Hepatocyte (in vitro differentiated cells): ENCODE data around the gene UHRF1. TPM values are rescaled to one million over a fixed set of nuclear protein-coding genes. Genes with fewer than 3 reads are reported as not detected.

ENCODE experiments used
- DNase-seq: peaks from one replicate; pipeline ENCODE4 v3.0.0-alpha.2; 2016; ENCODE audit warnings: low spot score
- H2AFZ ChIP-seq: fragments of 200-600 bp; sonication (generic); 2 replicates; pipeline ENCODE4 v1.6.0; 2016; ENCODE audit warnings: antibody characterized with exemption, mild to moderate bottlenecking
- H3K27ac ChIP-seq: fragments of 200-600 bp; sonication (generic); 2 replicates; pipeline ENCODE4 v1.5.1; 2016; ENCODE audit warnings: mild to moderate bottlenecking
- H3K27me3 ChIP-seq: fragments of 200-600 bp; sonication (generic); 2 replicates; pipeline ENCODE4 v1.6.1; 2016
- H3K36me3 ChIP-seq: fragments of 200-600 bp; sonication (generic); replicated peaks from 2 replicates; pipeline ENCODE4 v1.5.1; 2016; ENCODE audit warnings: low read depth; ENCODE audit not compliant: insufficient read depth
- H3K4me1 ChIP-seq: fragments of 200-600 bp; sonication (generic); 2 replicates; pipeline ENCODE4 v1.5.1; 2016; ENCODE audit warnings: mild to moderate bottlenecking, moderate library complexity; ENCODE audit not compliant: insufficient read depth
- H3K4me2 ChIP-seq: fragments of 200-600 bp; sonication (generic); 2 replicates; pipeline ENCODE4 v1.6.0; 2016
- H3K4me3 ChIP-seq: fragments of 200-600 bp; sonication (generic); 2 replicates; pipeline ENCODE4 v1.5.1; 2016; ENCODE audit warnings: mild to moderate bottlenecking
- H3K79me2 ChIP-seq: fragments of 200-600 bp; sonication (generic); 2 replicates; pipeline ENCODE4 v1.6.0; 2017; ENCODE audit warnings: mild to moderate bottlenecking
- H3K9me2 ChIP-seq: fragments of 200-600 bp; sonication (generic); replicated peaks from 2 replicates; pipeline ENCODE4 v1.6.0; 2017; ENCODE audit warnings: mild to moderate bottlenecking; ENCODE audit not compliant: insufficient read depth
- H3K9me3 ChIP-seq: fragments of 200-600 bp; sonication (generic); 2 replicates; pipeline ENCODE4 v1.5.1; 2016; ENCODE audit warnings: low read depth, mild to moderate bottlenecking
- H4K20me1 ChIP-seq: fragments of 200-600 bp; sonication (generic); 2 replicates; pipeline ENCODE4 v1.6.0; 2016; ENCODE audit warnings: mild to moderate bottlenecking; ENCODE audit not compliant: insufficient read depth, poor library complexity, severe bottlenecking
- CTCF ChIP-seq: fragments of 200-600 bp; sonication (generic); IDR thresholded peaks from 2 replicates; pipeline ENCODE4 v1.5.1; 2016; ENCODE audit warnings: antibody characterized with exemption, mild to moderate bottlenecking; ENCODE audit not compliant: poor library complexity
- EZH2 ChIP-seq: fragments of 200-600 bp; sonication (generic); IDR thresholded peaks from 2 replicates; pipeline ENCODE4 v1.6.1; 2016; ENCODE audit warnings: antibody characterized with exemption, mild to moderate bottlenecking, borderline replicate concordance
- EZH2phosphoT487 ChIP-seq: fragments of 200-600 bp; sonication (generic); IDR thresholded peaks from one replicate; pipeline ENCODE4 v1.6.1; 2018; ENCODE audit warnings: antibody characterized with exemption, mild to moderate bottlenecking, low read depth, moderate library complexity; ENCODE audit not compliant: unreplicated experiment, severe bottlenecking
- WGBS: methylation state at CpG from one replicate; pipeline ENCODE4 v1.1.6; 2016; ENCODE audit warnings: low lambda C conversion rate; ENCODE audit errors: missing lambda C conversion rate; 5-methylcytosine and 5-hydroxymethylcytosine counted together
- polyA plus RNA-seq: library from polyadenylated mRNA; unstranded; fragments of >200 nt; fragmentation: Nextera tagmentation; extraction: Ambion mirVana; gene quantifications from 2 replicates; pipeline ENCODE4 v1.2.1, GENCODE V29; 2016
- total RNA-seq: library from RNA; depleted of rRNA; stranded (reverse); fragments of >200 nt; gene quantifications from 2 replicates; pipeline ENCODE4 v1.2.3, GENCODE V29; 2014

UHRF1 gene
- total and polyA plus RNA-seq, 2 experiments from 2014 or later, result 9.9 to 11.5 TPM

GRCh38 chr19:4991996-4992698, 82.8 kb downstream of the UHRF1 start:
- Histone ChIP-seq H3K27ac (peak overlapping the region; percentile 66), H3K79me2 (peaks cover 99% of the 10 kb centered on the region), H3K4me2 (peak overlapping the region; percentile 65), H3K4me1 (peaks cover 9% of the 10 kb centered on the region), H3K4me3 (no peak overlapping the region), H4K20me1 (peaks cover 86% of the 10 kb centered on the region), H3K36me3 (no peaks in the 10 kb centered on the region), H3K9me2 (no peaks in the 10 kb centered on the region), H3K9me3 (no peaks in the 10 kb centered on the region), H2AFZ (no peak overlapping the region), H3K27me3 (no peaks in the 10 kb centered on the region)
- WGBS, result 40% methylated on average over 13 of the region's 13 CpGs
- DNase-seq, result no peak
- TF ChIP-seq CTCF (no peak), EZH2phosphoT487 (no peak), EZH2 (no peak)

GRCh38 chr19:4993683-4994082, 84.4 kb downstream of the UHRF1 start:
- H3K27ac ChIP-seq, result no peak overlapping the region
- TF ChIP-seq EZH2 (no peak), CTCF (no peak), EZH2phosphoT487 (no peak)
- H4K20me1 ChIP-seq, result peaks cover 80% of the 10 kb centered on the region
- DNase-seq, result no peak
- no peaks in the 10 kb centered on the region for H3K9me3 ChIP-seq
- H3K4me2 ChIP-seq, result no peak overlapping the region
- H3K27me3 ChIP-seq, result no peaks in the 10 kb centered on the region
- no peak overlapping the region for H2AFZ ChIP-seq
- WGBS, result 95% methylated on average over 3 of the region's 3 CpGs
- no peaks in the 10 kb centered on the region for H3K9me2 ChIP-seq
- H3K79me2 ChIP-seq, result peaks cover 100% of the 10 kb centered on the region
- H3K36me3 ChIP-seq, result no peaks in the 10 kb centered on the region
- H3K4me1 ChIP-seq, result no peaks in the 10 kb centered on the region
- H3K4me3 ChIP-seq, result no peak overlapping the region

GRCh38 chr19:4996701-4997100, 87.4 kb downstream of the UHRF1 start:
- Histone ChIP-seq H3K79me2 (peaks cover 93% of the 10 kb centered on the region), H3K36me3 (no peaks in the 10 kb centered on the region), H3K4me2 (no peak overlapping the region), H4K20me1 (peaks cover 66% of the 10 kb centered on the region), H2AFZ (no peak overlapping the region), H3K27me3 (no peaks in the 10 kb centered on the region), H3K9me2 (no peaks in the 10 kb centered on the region), H3K27ac (no peak overlapping the region), H3K4me3 (no peak overlapping the region), H3K9me3 (no peaks in the 10 kb centered on the region), H3K4me1 (no peaks in the 10 kb centered on the region)
- TF ChIP-seq CTCF (no peak), EZH2 (no peak), EZH2phosphoT487 (no peak)
- WGBS, result 92% methylated on average over 5 of the region's 5 CpGs
- DNase-seq, result no peak
